Liver (tissue), 9 donors: Measurements from ENCODE around the gene COMTD1. TPM values are rescaled to one million over a fixed set of nuclear protein-coding genes. Genes with fewer than 3 reads are reported as not detected.

Experiments
- DNase-seq: peaks from one replicate; pipeline ENCODE4 v3.0.0-alpha.2; 2017; ENCODE audit warnings: low spot score
- H3K27ac ChIP-seq, 2 donors: one replicate each; pipeline ENCODE4 v1.7.0; 2013; ENCODE audit warnings: inconsistent platforms in 2 of 2, low read length in 2 of 2, control low read depth in 1 of 2, low read depth in 1 of 2, mild to moderate bottlenecking in 1 of 2
- H3K27me3 ChIP-seq, 4 donors: one replicate each; pipeline versions ENCODE4 v1.6.1 to v1.7.0; 2013; ENCODE audit warnings: low read length in 3 of 4, inconsistent platforms in 1 of 4, mild to moderate bottlenecking in 1 of 4, moderate library complexity in 1 of 4; ENCODE audit not compliant: control insufficient read depth in 4 of 4, insufficient read depth in 4 of 4
- H3K36me3 ChIP-seq, 4 donors: one replicate each; pipeline versions ENCODE4 v1.6.1 to v1.7.0; 2013; ENCODE audit warnings: low read length in 3 of 4, mild to moderate bottlenecking in 3 of 4, low read depth in 1 of 4, moderate library complexity in 1 of 4; ENCODE audit not compliant: control insufficient read depth in 4 of 4, insufficient read depth in 3 of 4
- H3K4me1 ChIP-seq, 4 donors: one replicate each; pipeline versions ENCODE4 v1.6.1 to v1.7.0; 2013; ENCODE audit warnings: low read length in 3 of 4, mild to moderate bottlenecking in 3 of 4, moderate library complexity in 1 of 4; ENCODE audit not compliant: control insufficient read depth in 4 of 4, insufficient read depth in 4 of 4
- H3K4me3 ChIP-seq, 3 donors: one replicate each; pipeline versions ENCODE4 v1.6.1 to v1.7.0; 2013; ENCODE audit warnings: low read length in 3 of 3, control low read depth in 1 of 3, low read depth in 1 of 3, mild to moderate bottlenecking in 1 of 3
- H3K9ac ChIP-seq, 2 donors: one replicate each; pipeline ENCODE4 v1.7.0; 2013; ENCODE audit warnings: low read length in 2 of 2, mild to moderate bottlenecking in 2 of 2, moderate library complexity in 2 of 2, control low read depth in 1 of 2, low read depth in 1 of 2
- H3K9me3 ChIP-seq, 4 donors: one replicate each; pipeline versions ENCODE4 v1.6.1 to v1.7.0; 2013; ENCODE audit warnings: low read length in 3 of 4; ENCODE audit not compliant: control insufficient read depth in 4 of 4
- ATF3 ChIP-seq: IDR thresholded peaks from 2 replicates; pipeline ENCODE4 v1.6.1; 2016; ENCODE audit warnings: antibody characterized with exemption
- CTCF ChIP-seq: fragments of 150-350 bp; IDR thresholded peaks from 2 replicates; pipeline ENCODE4 v1.5.1; 2017; ENCODE audit warnings: improper control_type of control experiment, low read depth, low read length; ENCODE audit not compliant: missing input control
- EGR1 ChIP-seq, 2 donors: IDR thresholded peaks; 2 replicates each; pipeline ENCODE4 v1.6.1; 2016 to 2018; ENCODE audit warnings: antibody characterized with exemption in 2 of 2, low read depth in 2 of 2
- FOXA1 ChIP-seq: IDR thresholded peaks from 2 replicates; pipeline ENCODE4 v1.6.1; 2016; ENCODE audit warnings: antibody characterized with exemption
- FOXA2 ChIP-seq: IDR thresholded peaks from 2 replicates; pipeline ENCODE4 v1.6.1; 2016; ENCODE audit warnings: antibody characterized with exemption
- GABPA ChIP-seq, 2 donors: IDR thresholded peaks in 1 of 2; conservative IDR thresholded peaks in 1 of 2; 2 replicates each; pipeline ENCODE4 v1.6.1; 2016; ENCODE audit warnings: antibody characterized with exemption in 2 of 2, mild to moderate bottlenecking in 1 of 2, moderate library complexity in 1 of 2
- HNF4A ChIP-seq, 2 donors: conservative IDR thresholded peaks; 2 replicates each; pipeline ENCODE4 v1.6.1; 2016; ENCODE audit warnings: antibody characterized with exemption in 2 of 2, mild to moderate bottlenecking in 2 of 2
- HNF4G ChIP-seq: IDR thresholded peaks from 2 replicates; pipeline ENCODE4 v1.6.1; 2016; ENCODE audit warnings: antibody characterized with exemption
- JUND ChIP-seq, 2 donors: IDR thresholded peaks; 2 replicates each; pipeline ENCODE4 v1.6.1; 2016; ENCODE audit warnings: antibody characterized with exemption in 2 of 2
- MAX ChIP-seq: IDR thresholded peaks from 2 replicates; pipeline ENCODE4 v1.6.1; 2016; ENCODE audit warnings: antibody characterized with exemption
- NR2F2 ChIP-seq: IDR thresholded peaks from 2 replicates; pipeline ENCODE4 v1.6.1; 2016; ENCODE audit warnings: antibody characterized with exemption
- RAD21 ChIP-seq, 2 donors: IDR thresholded peaks; 2 replicates each; pipeline ENCODE4 v1.6.1; 2016; ENCODE audit warnings: antibody characterized with exemption in 2 of 2, mild to moderate bottlenecking in 2 of 2
- REST ChIP-seq: IDR thresholded peaks from 2 replicates; pipeline ENCODE4 v1.6.1; 2016; ENCODE audit warnings: antibody characterized with exemption, mild to moderate bottlenecking
- RXRA ChIP-seq, 2 donors: IDR thresholded peaks; 2 replicates each; pipeline ENCODE4 v1.6.1; 2017 to 2018; ENCODE audit warnings: antibody characterized with exemption in 2 of 2, mild to moderate bottlenecking in 1 of 2
- SP1 ChIP-seq: IDR thresholded peaks from 2 replicates; pipeline ENCODE4 v1.6.1; 2018; ENCODE audit warnings: antibody characterized with exemption, mild to moderate bottlenecking
- TAF1 ChIP-seq: conservative IDR thresholded peaks from 2 replicates; pipeline ENCODE4 v1.6.1; 2016; ENCODE audit warnings: antibody characterized with exemption, mild to moderate bottlenecking
- YY1 ChIP-seq: IDR thresholded peaks from 2 replicates; pipeline ENCODE4 v1.6.1; 2016; ENCODE audit warnings: antibody characterized with exemption, mild to moderate bottlenecking
- WGBS: extraction: QIAGEN DNeasy Blood & Tissue Kit; methylation state at CpG from one replicate; pipeline ENCODE4 v1.1.7; 2013; 5-methylcytosine and 5-hydroxymethylcytosine counted together
- polyA plus RNA-seq, 2 donors: library from polyadenylated mRNA; stranded (reverse) in 1 of 2; unstranded in 1 of 2; fragments of 200-250 nt in 1 of 2; fragments of >200 nt in 1 of 2; fragmentation: Nextera tagmentation in 1 of 2; extraction: Ambion mirVana in 1 of 2; gene quantifications; one replicate each; pipeline versions ENCODE4 v1.2.1 to v1.2.3, GENCODE V29; 2013 to 2015
- total RNA-seq, 2 donors: library from RNA; depleted of rRNA; stranded (reverse); fragments of >200 nt; gene quantifications; one replicate each; pipeline ENCODE4 v1.2.3, GENCODE V29; 2014
- donor health status: healthy.
- donor health status: healthy.
- donor health status: healthy.
- donor health status: healthy.
- donor health status: healthy.

COMTD1 gene
- total and polyA plus RNA-seq, 4 donors, result 6.5 to 44.2 (median 26.5) TPM

- Histone ChIP-seq H3K4me1 (peaks cover 6 to 24% (median 17%) of the 10 kb centered on the region in 4 donors), H3K27ac (no peak overlapping the region), H3K9me3 (no peaks in the 10 kb centered on the region), H3K27me3 (no peaks in the 10 kb centered on the region), H3K36me3 (no peaks in the 10 kb centered on the region), H3K9ac (no peak overlapping the region), H3K4me3 (no peak overlapping the region)
- no peak for TF ChIP-seq MAX
- TF ChIP-seq RAD21 (IDR thresholded peaks at IDR 0.05), result peak; percentile 80 to 86
- TF ChIP-seq CTCF, result peak; percentile 64
- no peak for TF ChIP-seq JUND (IDR thresholded peaks at IDR 0.05)
- DNase-seq, result peak; percentile 41
- 68% methylated on average over 3 of the region's 3 CpGs for WGBS
Observed at GRCh38 chr10:75187961-75188426, 47.8 kb downstream of the COMTD1 start.

- no peak for TF ChIP-seq ATF3
- TF ChIP-seq JUND (IDR thresholded peaks at IDR 0.05), result no peak
- TF ChIP-seq MAX, result no peak
- no peak for TF ChIP-seq CTCF
- no peak for TF ChIP-seq REST
- no peak for TF ChIP-seq TAF1
- no peak for TF ChIP-seq SP1
- TF ChIP-seq RXRA (IDR thresholded peaks at IDR 0.05), result no peak
- no peak for TF ChIP-seq FOXA1
- TF ChIP-seq HNF4A (conservative IDR thresholded peaks at IDR 0.05), result no peak
- TF ChIP-seq YY1, result no peak
- TF ChIP-seq EGR1 (IDR thresholded peaks at IDR 0.05; ENCODE audit: low read depth in 2 of 2), result no peak
- no peak for TF ChIP-seq GABPA (IDR thresholded peaks at IDR 0.05 in 1 of 2, conservative IDR thresholded peaks at IDR 0.05 in 1 of 2)
- TF ChIP-seq HNF4G, result no peak
- no peak for TF ChIP-seq RAD21 (IDR thresholded peaks at IDR 0.05)
- TF ChIP-seq FOXA2, result no peak
- no peak for TF ChIP-seq NR2F2
- Histone ChIP-seq H3K4me3 (no peak overlapping the region), H3K27me3 (no peaks in the 10 kb centered on the region), H3K36me3 (peaks cover 0 to 2% (median 0%) of the 10 kb centered on the region in 4 donors), H3K27ac (peak overlapping the region; percentile 25 to 66), H3K9ac (no peak overlapping the region), H3K4me1 (peaks cover 3 to 18% (median 12%) of the 10 kb centered on the region in 4 donors), H3K9me3 (no peaks in the 10 kb centered on the region)
- 37% methylated on average over 4 of the region's 4 CpGs for WGBS
- DNase-seq, result no peak
Observed at GRCh38 chr10:75186310-75186709, 49.4 kb downstream of the COMTD1 start.
